Trophoblast cell (in vitro differentiated cells and primary cell): ENCODE results near the gene GBP4.

Experiments
- DNase-seq, 2 donors: peaks; one replicate each; pipeline ENCODE4 v3.0.0-alpha.2; 2016
- H2AFZ ChIP-seq: 2 replicates; pipeline ENCODE4 v1.6.1; 2013; ENCODE audit warnings: low read length, moderate library complexity, mild to moderate bottlenecking; ENCODE audit not compliant: insufficient read depth, poor library complexity
- H2AK5ac ChIP-seq: 2 replicates; pipeline ENCODE4 v1.6.1; 2013; ENCODE audit warnings: mild to moderate bottlenecking, low read length
- H2BK120ac ChIP-seq: 2 replicates; pipeline ENCODE4 v1.6.1; 2013; ENCODE audit warnings: low read length, mild to moderate bottlenecking, moderate library complexity; ENCODE audit not compliant: insufficient read depth, poor library complexity
- H2BK12ac ChIP-seq: 2 replicates; pipeline ENCODE4 v1.6.1; 2013; ENCODE audit warnings: mild to moderate bottlenecking, low read length, moderate library complexity
- H2BK5ac ChIP-seq: 2 replicates; pipeline ENCODE4 v1.6.1; 2013; ENCODE audit warnings: low read length, low read depth, moderate library complexity, mild to moderate bottlenecking; ENCODE audit not compliant: poor library complexity
- H3K14ac ChIP-seq: 2 replicates; pipeline ENCODE4 v1.6.1; 2013; ENCODE audit warnings: mild to moderate bottlenecking, low read length
- H3K18ac ChIP-seq: 2 replicates; pipeline ENCODE4 v1.6.1; 2013; ENCODE audit warnings: mild to moderate bottlenecking, low read length
- H3K23ac ChIP-seq: 2 replicates; pipeline ENCODE4 v1.6.1; 2013; ENCODE audit warnings: low read length
- H3K27ac ChIP-seq: 2 replicates; pipeline ENCODE4 v1.5.1; 2013; ENCODE audit warnings: low read depth, mild to moderate bottlenecking, inconsistent platforms, low read length, moderate library complexity
- H3K27me3 ChIP-seq: 2 replicates; pipeline ENCODE4 v1.6.1; 2013; ENCODE audit warnings: inconsistent platforms, mild to moderate bottlenecking, low read length, moderate library complexity; ENCODE audit not compliant: insufficient read depth
- H3K36me3 ChIP-seq, 2 experiments: 1 replicate in 1 of 2; 2 replicates in 1 of 2; pipeline ENCODE4 v1.6.1; 2013; ENCODE audit warnings: low read length in 2 of 2, mild to moderate bottlenecking in 2 of 2, moderate library complexity in 1 of 2; ENCODE audit not compliant: insufficient read depth in 2 of 2, control insufficient read depth in 1 of 2
- H3K4ac ChIP-seq: 2 replicates; pipeline ENCODE4 v1.6.1; 2013; ENCODE audit warnings: low read depth, mild to moderate bottlenecking, low read length, moderate library complexity
- H3K4me1 ChIP-seq, 2 experiments: 1 replicate in 1 of 2; 2 replicates in 1 of 2; pipeline ENCODE4 v1.6.1; 2013; ENCODE audit warnings: low read length in 2 of 2, mild to moderate bottlenecking in 2 of 2, moderate library complexity in 1 of 2; ENCODE audit not compliant: insufficient read depth in 2 of 2, control insufficient read depth in 1 of 2
- H3K4me2 ChIP-seq: 2 replicates; pipeline ENCODE4 v1.6.1; 2013; ENCODE audit warnings: inconsistent platforms, mild to moderate bottlenecking, low read length, moderate library complexity
- H3K4me3 ChIP-seq: 2 replicates; pipeline ENCODE4 v1.5.1; 2013; ENCODE audit warnings: mild to moderate bottlenecking, low read depth, low read length, inconsistent platforms
- H3K79me1 ChIP-seq: one replicate; pipeline ENCODE4 v1.6.1; 2013; ENCODE audit warnings: low read length
- H3K79me2 ChIP-seq: 2 replicates; pipeline ENCODE4 v1.6.1; 2013; ENCODE audit warnings: low read length, mild to moderate bottlenecking; ENCODE audit not compliant: control insufficient read depth, insufficient read depth, poor library complexity
- H3K9ac ChIP-seq: 2 replicates; pipeline ENCODE4 v1.6.1; 2013; ENCODE audit warnings: mild to moderate bottlenecking, low read length
- H3K9me3 ChIP-seq: 2 replicates; pipeline ENCODE4 v1.6.1; 2013; ENCODE audit warnings: low read depth, mild to moderate bottlenecking, control low read depth, inconsistent platforms, low read length; ENCODE audit not compliant: insufficient read depth
- H4K12ac ChIP-seq: 2 replicates; pipeline ENCODE4 v1.6.1; 2013; ENCODE audit warnings: low read depth, mild to moderate bottlenecking, low read length, moderate library complexity
- H4K8ac ChIP-seq: 2 replicates; pipeline ENCODE4 v1.6.1; 2013; ENCODE audit warnings: low read depth, mild to moderate bottlenecking, low read length, moderate library complexity
- H4K91ac ChIP-seq: one replicate; pipeline ENCODE4 v1.6.1; 2013; ENCODE audit warnings: low read depth, mild to moderate bottlenecking, low read length, moderate library complexity
- WGBS: extraction: QIAGEN DNeasy Blood & Tissue Kit; methylation state at CpG from one replicate; pipeline ENCODE4 v1.1.7; 2013; ENCODE audit warnings: missing lambda C conversion rate; ENCODE audit not compliant: insufficient read length, insufficient coverage; ENCODE audit errors: extremely low coverage; 5-methylcytosine and 5-hydroxymethylcytosine counted together

Gene GBP4

GRCh38 chr1:89172468-89173143 is 26.1 kb downstream of the GBP4 start:
- Histone ChIP-seq H3K4me3 (no peak overlapping the region), H3K4me2 (no peak overlapping the region), H4K8ac (no peak overlapping the region), H2AFZ (no peak overlapping the region), H3K27ac (no peak overlapping the region), H3K4ac (no peak overlapping the region), H3K9me3 (no peaks in the 10 kb centered on the region), H3K23ac (no peak overlapping the region), H3K14ac (no peak overlapping the region), H2BK12ac (no peak overlapping the region), H3K27me3 (no peaks in the 10 kb centered on the region), H2AK5ac (no peak overlapping the region), H3K18ac (no peak overlapping the region), H4K12ac (no peak overlapping the region), H2BK5ac (no peak overlapping the region), H3K79me1 (no peaks in the 10 kb centered on the region), H2BK120ac (no peak overlapping the region), H3K4me1 (no peaks in the 10 kb centered on the region), H4K91ac (no peak overlapping the region), H3K9ac (no peak overlapping the region), H3K79me2 (no peaks in the 10 kb centered on the region), H3K36me3 (no peaks in the 10 kb centered on the region)
- no peak for DNase-seq
- WGBS, result no CpG with 5 or more reads among the region's 4 CpGs

GRCh38 chr1:89171067-89171438 is 27.7 kb downstream of the GBP4 start:
- H2AFZ ChIP-seq, result no peak overlapping the region
- no peak overlapping the region for H4K12ac ChIP-seq
- no peak overlapping the region for H3K4me2 ChIP-seq
- no peak overlapping the region for H3K23ac ChIP-seq
- H2BK120ac ChIP-seq, result no peak overlapping the region
- H2BK12ac ChIP-seq, result no peak overlapping the region
- no peaks in the 10 kb centered on the region for H3K27me3 ChIP-seq
- H3K4ac ChIP-seq, result no peak overlapping the region
- H3K9ac ChIP-seq, result no peak overlapping the region
- H3K9me3 ChIP-seq, result no peaks in the 10 kb centered on the region
- no peak overlapping the region for H2AK5ac ChIP-seq
- no peaks in the 10 kb centered on the region for H3K36me3 ChIP-seq
- H3K27ac ChIP-seq, result no peak overlapping the region
- H3K4me1 ChIP-seq, result no peaks in the 10 kb centered on the region
- H4K91ac ChIP-seq, result no peak overlapping the region
- no peak for DNase-seq
- H3K79me1 ChIP-seq, result no peaks in the 10 kb centered on the region
- H3K14ac ChIP-seq, result no peak overlapping the region
- no peak overlapping the region for H4K8ac ChIP-seq
- H3K4me3 ChIP-seq, result no peak overlapping the region
- H2BK5ac ChIP-seq, result no peak overlapping the region
- no peaks in the 10 kb centered on the region for H3K79me2 ChIP-seq
- H3K18ac ChIP-seq, result no peak overlapping the region

- H3K4me1 ChIP-seq, result no peaks in the 10 kb centered on the region
- no peak overlapping the region for H2BK12ac ChIP-seq
- H3K27ac ChIP-seq, result no peak overlapping the region
- no peaks in the 10 kb centered on the region for H3K79me2 ChIP-seq
- no peaks in the 10 kb centered on the region for H3K9me3 ChIP-seq
- no peak overlapping the region for H2AK5ac ChIP-seq
- no CpG with 5 or more reads among the region's 4 CpGs for WGBS
- H3K14ac ChIP-seq, result no peak overlapping the region
- no peak overlapping the region for H4K8ac ChIP-seq
- no peak overlapping the region for H3K4me2 ChIP-seq
- no peaks in the 10 kb centered on the region for H3K27me3 ChIP-seq
- H4K91ac ChIP-seq, result no peak overlapping the region
- no peaks in the 10 kb centered on the region for H3K36me3 ChIP-seq
- no peak for DNase-seq
- H2BK120ac ChIP-seq, result no peak overlapping the region
- H3K9ac ChIP-seq, result no peak overlapping the region
- no peak overlapping the region for H2BK5ac ChIP-seq
- H3K79me1 ChIP-seq, result no peaks in the 10 kb centered on the region
- no peak overlapping the region for H4K12ac ChIP-seq
- no peak overlapping the region for H2AFZ ChIP-seq
- no peak overlapping the region for H3K4ac ChIP-seq
- no peak overlapping the region for H3K18ac ChIP-seq
- H3K4me3 ChIP-seq, result no peak overlapping the region
- H3K23ac ChIP-seq, result no peak overlapping the region
Measured at GRCh38 chr1:89170170-89171066, 28.3 kb downstream of the GBP4 start.

- Histone ChIP-seq H4K91ac (no peak overlapping the region), H2BK5ac (no peak overlapping the region), H3K79me1 (no peaks in the 10 kb centered on the region), H3K14ac (no peak overlapping the region), H3K27ac (no peak overlapping the region), H3K36me3 (no peaks in the 10 kb centered on the region), H2AFZ (no peak overlapping the region), H3K79me2 (no peaks in the 10 kb centered on the region), H3K27me3 (no peaks in the 10 kb centered on the region), H3K4me1 (no peaks in the 10 kb centered on the region), H3K4me3 (no peak overlapping the region), H3K9me3 (no peaks in the 10 kb centered on the region), H3K4me2 (no peak overlapping the region), H3K9ac (no peak overlapping the region), H3K4ac (no peak overlapping the region), H3K18ac (no peak overlapping the region), H4K8ac (no peak overlapping the region), H2AK5ac (no peak overlapping the region), H2BK12ac (no peak overlapping the region), H2BK120ac (no peak overlapping the region), H3K23ac (no peak overlapping the region), H4K12ac (no peak overlapping the region)
- no CpG with 5 or more reads among the region's 2 CpGs for WGBS
- DNase-seq, result no peak
Measured at GRCh38 chr1:89169166-89169565, 29.6 kb downstream of the GBP4 start.
